Inflammatory macrophage treated with lipopolysaccharide for 1 hour (primary cell): Measurements from ENCODE around the gene TMPRSS13.
"Not testable (repeated sequence)": the region's sequence is repeated elsewhere in the genome, so short reads cannot be mapped to it uniquely, and the experiment has no call there.

ENCODE experiments used
- DNase-seq, 2 donors: peaks; one replicate each; pipeline ENCODE4 v3.0.0-alpha.2; 2020 to 2022

TMPRSS13 gene

GRCh38 chr11:117869604-117870003 lies 59.6 kb downstream of the TMPRSS13 start:
- no peak for DNase-seq

- DNase-seq = no peak
These were observed 60.2 kb downstream of the TMPRSS13 start for GRCh38 chr11:117868815-117869561.

- DNase-seq = no peak
These were observed 61.1 kb downstream of the TMPRSS13 start for GRCh38 chr11:117868088-117868487.

- no peak for DNase-seq
These were observed 62.7 kb downstream of the TMPRSS13 start for GRCh38 chr11:117866526-117866925.

- DNase-seq = not testable (repeated sequence)
These were observed 63.7 kb downstream of the TMPRSS13 start for GRCh38 chr11:117865546-117865945.

GRCh38 chr11:117863383-117863782 lies 65.8 kb downstream of the TMPRSS13 start:
- no peak for DNase-seq

GRCh38 chr11:117862753-117863152 lies 66.4 kb downstream of the TMPRSS13 start:
- DNase-seq = no peak

GRCh38 chr11:117862019-117862725 lies 67.0 kb downstream of the TMPRSS13 start:
- no peak for DNase-seq

GRCh38 chr11:117861151-117862018 lies 67.8 kb downstream of the TMPRSS13 start:
- DNase-seq = no peak

GRCh38 chr11:117860139-117860538 lies 69.1 kb downstream of the TMPRSS13 start:
- DNase-seq = no peak

- DNase-seq = no peak
These were observed 69.6 kb downstream of the TMPRSS13 start for GRCh38 chr11:117859488-117860112.

- no peak for DNase-seq
These were observed 70.1 kb downstream of the TMPRSS13 start for GRCh38 chr11:117859061-117859460.

GRCh38 chr11:117857734-117858414 lies 71.3 kb downstream of the TMPRSS13 start:
- DNase-seq = no peak

GRCh38 chr11:117855912-117856651 lies 73.1 kb downstream of the TMPRSS13 start:
- DNase-seq = no peak

GRCh38 chr11:117855186-117855845 lies 73.9 kb downstream of the TMPRSS13 start:
- DNase-seq = no peak

GRCh38 chr11:117852309-117852708 lies 76.9 kb downstream of the TMPRSS13 start:
- DNase-seq = no peak

GRCh38 chr11:117851852-117852251 lies 77.3 kb downstream of the TMPRSS13 start:
- DNase-seq = no peak

GRCh38 chr11:117851106-117851505 lies 78.1 kb downstream of the TMPRSS13 start:
- peak in 1 of 2 donors; percentile 46 for DNase-seq
